AG04450 (cell line): ENCODE measurements around the gene ONECUT2. TPM values are rescaled to one million over a fixed set of nuclear protein-coding genes. Genes with fewer than 3 reads are reported as not detected.

Source experiments
- CTCF ChIA-PET: fragments of 300-600, 350-600 bp; formaldehyde crosslinking; extraction: SDS; loops from one replicate; lab custom pipeline; 2022; ENCODE audit warnings: antibody characterized with exemption, inconsistent platforms; lab: Charles Lee
- POLR2A ChIA-PET: fragments of 350-600 bp; formaldehyde crosslinking; extraction: SDS; loops from one replicate; lab custom pipeline; 2021; ENCODE audit warnings: antibody characterized with exemption, inconsistent platforms; lab: Yijun Ruan, JAX
- DNase-seq: peaks from one replicate; pipeline ENCODE4 v3.0.0-alpha.2; 2011; ENCODE audit warnings: low read depth, low spot score
- H3K27ac ChIP-seq: one replicate; pipeline ENCODE4 v1.5.1; 2012; ENCODE audit warnings: low read depth, low read length, control low read depth
- H3K27me3 ChIP-seq: one replicate; pipeline ENCODE4 v1.6.0; 2012; ENCODE audit warnings: low read length; ENCODE audit not compliant: control insufficient read depth, insufficient read depth
- H3K4me3 ChIP-seq: 2 replicates; pipeline ENCODE4 v1.5.1; 2011; ENCODE audit warnings: mild to moderate bottlenecking, low read depth, low read length, control low read depth
- H3K9me3 ChIP-seq: 2 replicates; pipeline ENCODE4 v1.5.1; 2012; ENCODE audit warnings: low read length; ENCODE audit not compliant: control insufficient read depth, insufficient read depth
- CTCF ChIP-seq: IDR thresholded peaks from 2 replicates; pipeline ENCODE4 v1.5.1; 2011; ENCODE audit warnings: low read depth, low read length, control low read depth, inconsistent platforms
- polyA plus RNA-seq: library from polyadenylated mRNA; depleted of rRNA; stranded (reverse); fragments of >200 nt; gene quantifications from 2 replicates; pipeline ENCODE4 v1.2.3, GENCODE V29; 2011

The ONECUT2 gene
- polyA plus RNA-seq, 1 experiment = 0.01 TPM

- H3K27ac ChIP-seq = no peak overlapping the region
- no peak for DNase-seq
- ChIA-PET CTCF (no interaction called here), POLR2A (no interaction called here)
- peaks cover 66% of the 10 kb centered on the region for H3K27me3 ChIP-seq
- no peak overlapping the region for H3K4me3 ChIP-seq
- peaks cover 13% of the 10 kb centered on the region; the same call in 1 of the 2 replicates for H3K9me3 ChIP-seq
- no peak for TF ChIP-seq CTCF
Measured at GRCh38 chr18:57428221-57429150, 6.7 kb upstream of the ONECUT2 start.

- H3K27me3 ChIP-seq = peaks cover 75% of the 10 kb centered on the region
- H3K27ac ChIP-seq = no peak overlapping the region
- H3K4me3 ChIP-seq = no peak overlapping the region
- POLR2A ChIA-PET = no interaction called here
- no peak for TF ChIP-seq CTCF
- H3K9me3 ChIP-seq = peaks cover 13% of the 10 kb centered on the region; the same call in 1 of the 2 replicates
- no peak for DNase-seq
- CTCF ChIA-PET = no interaction called here
Measured at GRCh38 chr18:57429167-57430078, 5.8 kb upstream of the ONECUT2 start.

- no peak for DNase-seq
- H3K4me3 ChIP-seq = no peak overlapping the region
- H3K27me3 ChIP-seq = peaks cover 81% of the 10 kb centered on the region
- CTCF ChIA-PET = no interaction called here
- H3K9me3 ChIP-seq = peaks cover 13% of the 10 kb centered on the region; the same call in 1 of the 2 replicates
- POLR2A ChIA-PET = no interaction called here
- TF ChIP-seq CTCF = no peak
- H3K27ac ChIP-seq = no peak overlapping the region
Measured at GRCh38 chr18:57430079-57431001, 4.8 kb upstream of the ONECUT2 start.

GRCh38 chr18:57431002-57431382 lies 4.2 kb upstream of the ONECUT2 start:
- ChIA-PET CTCF (no interaction called here), POLR2A (no interaction called here)
- Histone ChIP-seq H3K4me3 (no peak overlapping the region), H3K27me3 (peaks cover 83% of the 10 kb centered on the region), H3K27ac (no peak overlapping the region), H3K9me3 (peaks cover 13% of the 10 kb centered on the region; the same call in 1 of the 2 replicates)
- no peak for TF ChIP-seq CTCF
- DNase-seq = no peak
